HL-60 (cell line): Measurements from ENCODE around the gene SUPT7L.

Source experiments
- CTCF ChIP-seq: IDR thresholded peaks from one replicate; pipeline ENCODE4 v1.5.1; 2011; ENCODE audit warnings: low read length, control low read depth, inconsistent platforms; ENCODE audit not compliant: insufficient read depth
- GABPA ChIP-seq: IDR thresholded peaks from 2 replicates; pipeline ENCODE4 v1.6.1; 2012; ENCODE audit warnings: low read depth

GRCh38 chr2:27645197-27645596, 18.2 kb downstream of the SUPT7L start:
- TF ChIP-seq CTCF, result no peak
- TF ChIP-seq GABPA, result no peak
